Heart left ventricle (tissue), 16 donors: ENCODE measurements around the gene TAF4. TPM values are rescaled to one million over a fixed set of nuclear protein-coding genes. Genes with fewer than 3 reads are reported as not detected.
"Not testable (repeated sequence)": the region's sequence is repeated elsewhere in the genome, so short reads cannot be mapped to it uniquely, and the experiment has no call there.

Experiments
- ATAC-seq, 4 donors: fragments of 200-7000 bp; cut with Tn5 transposase; one replicate each; pipeline ENCODE4 v1.9.1; 2020 to 2022; ENCODE audit warnings: moderate library complexity in 4 of 4, mild to moderate bottlenecking in 3 of 4, moderate number of reproducible peaks in 1 of 4
- DNase-seq, 5 donors: peaks; one replicate each; pipeline ENCODE4 v3.0.0-alpha.2; 2020
- H3K27ac ChIP-seq, 12 donors: fragments of 200-600 bp; sonication (generic) in 4 of 12; one replicate each; pipeline versions ENCODE4 v1.5.0 to v1.8.0; 2016 to 2022; ENCODE audit warnings: mild to moderate bottlenecking in 2 of 12
- H3K27me3 ChIP-seq, 9 donors: fragments of 200-600 bp; sonication (generic) in 2 of 9; one replicate each; pipeline versions ENCODE4 v1.5.1 to v1.8.0; 2016 to 2022; ENCODE audit warnings: mild to moderate bottlenecking in 3 of 9
- H3K36me3 ChIP-seq, 9 donors: fragments of 200-600 bp; sonication (generic) in 2 of 9; one replicate each; pipeline versions ENCODE4 v1.5.0 to v1.8.0; 2018 to 2022; ENCODE audit warnings: mild to moderate bottlenecking in 2 of 9
- H3K4me1 ChIP-seq, 12 donors: fragments of 200-600 bp; sonication (generic) in 4 of 12; one replicate each; pipeline versions ENCODE4 v1.5.0 to v1.8.0; 2016 to 2022; ENCODE audit warnings: mild to moderate bottlenecking in 3 of 12
- H3K4me3 ChIP-seq, 12 donors: fragments of 200-600 bp; sonication (generic) in 4 of 12; one replicate each; pipeline versions ENCODE4 v1.5.0 to v1.8.0; 2017 to 2022; ENCODE audit warnings: mild to moderate bottlenecking in 9 of 12, moderate library complexity in 4 of 12
- H3K9me3 ChIP-seq, 12 donors: fragments of 200-600 bp; sonication (generic) in 4 of 12; one replicate each; pipeline versions ENCODE4 v1.5.0 to v1.8.0; 2016 to 2022; ENCODE audit warnings: mild to moderate bottlenecking in 1 of 12
- POLR2A ChIP-seq, 2 donors: fragments of 450-650 bp; IDR thresholded peaks; one replicate each; pipeline ENCODE4 v1.6.1; 2017; ENCODE audit warnings: antibody characterized with exemption in 2 of 2, mild to moderate bottlenecking in 2 of 2, moderate library complexity in 2 of 2
- WGBS, 4 donors: extraction: QIAGEN DNeasy Blood & Tissue Kit in 2 of 4; methylation state at CpG; one replicate each; pipeline versions ENCODE4 v1.1.5 to v1.1.7; 2013 to 2018; 5-methylcytosine and 5-hydroxymethylcytosine counted together
- intact Hi-C, 10 donors: fragments of 100-400 bp; cut with DNase I; formaldehyde crosslinking; loops; one replicate each; pipeline versions ENCODE4 v1.11.1 to v1.14.2; 2022
- polyA plus RNA-seq, 2 donors: library from polyadenylated mRNA; stranded (reverse); fragments of 200-250 nt; gene quantifications; one replicate each; pipeline ENCODE4 v1.2.3, GENCODE V29; 2013
- total RNA-seq, 9 donors: library from RNA; depleted of rRNA in 2 of 9; stranded (reverse); fragments of >200 nt in 2 of 9; fragmentation: NEBNext Ultra II Directional in 3 of 9; extraction: Animal tissue kit (Norgen Biotek cat#: 25700) in 3 of 9; gene quantifications; one replicate each; pipeline versions ENCODE4 v1.1.0 to v1.2.4, GENCODE V29; 2016 to 2023
- TF ChIP-seq, protein P1 (sequence below), 12 donors: fragments of 200-600 bp; sonication (generic) in 4 of 12; IDR thresholded peaks; one replicate each; pipeline versions ENCODE4 v1.5.0 to v1.8.0; 2018 to 2022; ENCODE audit warnings: antibody characterized with exemption in 12 of 12, mild to moderate bottlenecking in 5 of 12
- donor health status: ischemic (EF 13 %, LVEDD 7.1; RV severe dilation, severe dysfunction).
- donor health status: healthy with polysubstance abuse.
- donor health status: DM: no; HTN: yes; CAD: no.
- donor health status: DM: no; HTN: no; CAD: no.
- donor health status: ischemic (EF 25% LVEDD 6.9; RV normal size, moderate dysfunction).
- donor health status: ischemic (EF 25% LVEDD 5.7; RV mildly dilated, moderate dysfunction).
- donor health status: healthy.
- donor health status: DM: yes; HTN: yes; CAD: no.
- donor health status: ischemic (EF 35%, LVEDD 5.7; RV mildly dilated, moderate dysfunction).
- donor health status: nonischemic (EF 11% LVEDD 7.7; RV severe dilation, severe dysfunction).
- donor health status: DM: yes; HTN: yes; CAD: no.
- donor health status: PGD.
- donor health status: ischemic (EF 29% LVEDD 5.4; RV normal size, mild dysfunction).
- donor health status: nonischemic (EF 23%, LVEDD 6.1; RV moderate dilation, normal function).

Gene TAF4
- total and polyA plus RNA-seq, 11 donors = 4.5 to 37.7 (median 10.7) TPM

DNA sequence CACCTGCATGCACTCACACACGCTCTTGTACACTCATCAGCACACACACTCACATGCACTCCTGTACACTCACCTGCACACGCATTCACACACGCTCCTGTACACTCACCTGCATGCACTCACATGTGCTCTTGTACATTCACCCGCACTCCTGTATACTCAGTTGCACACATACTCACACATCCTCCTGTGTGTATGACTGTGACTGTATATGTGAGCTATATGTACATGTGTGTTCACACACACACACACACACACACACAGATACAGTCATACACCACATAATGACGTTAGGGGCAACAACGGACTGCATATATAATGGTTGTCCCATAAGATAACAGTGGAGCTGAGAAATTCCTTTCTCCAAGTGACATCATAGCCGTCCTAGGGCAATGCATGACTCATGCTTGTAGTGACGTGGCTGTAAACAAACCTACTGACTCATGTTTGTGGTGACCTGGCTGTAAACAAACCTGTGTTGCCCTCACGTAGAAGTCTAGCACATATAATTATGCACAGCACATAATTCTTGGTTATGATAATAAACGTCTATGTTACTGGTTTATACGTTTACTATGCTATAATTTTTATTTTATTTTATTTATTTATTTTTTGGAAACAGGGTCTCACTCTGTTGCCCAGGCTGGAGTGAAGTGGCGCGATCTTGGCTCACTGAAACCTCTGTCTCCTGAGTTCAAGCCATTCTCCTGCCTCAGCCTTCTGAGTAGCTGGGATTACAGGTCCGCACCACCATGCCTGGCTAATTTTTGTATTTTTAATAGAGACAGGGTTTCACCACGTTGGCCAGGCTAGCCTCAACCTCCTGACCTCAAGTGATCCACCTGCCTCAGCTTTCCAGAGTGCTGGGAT is 22.8 kb upstream of the TAF4 start:
- Histone ChIP-seq H3K27me3 (peaks cover 0 to 4% (median 0%) of the 10 kb centered on the region in 9 donors), H3K36me3 (no peaks in the 10 kb centered on the region), H3K4me1 (no peaks in the 10 kb centered on the region), H3K9me3 (no peaks in the 10 kb centered on the region), H3K4me3 (no peak overlapping the region), H3K27ac (no peak overlapping the region)
- TF ChIP-seq, protein P1, sequence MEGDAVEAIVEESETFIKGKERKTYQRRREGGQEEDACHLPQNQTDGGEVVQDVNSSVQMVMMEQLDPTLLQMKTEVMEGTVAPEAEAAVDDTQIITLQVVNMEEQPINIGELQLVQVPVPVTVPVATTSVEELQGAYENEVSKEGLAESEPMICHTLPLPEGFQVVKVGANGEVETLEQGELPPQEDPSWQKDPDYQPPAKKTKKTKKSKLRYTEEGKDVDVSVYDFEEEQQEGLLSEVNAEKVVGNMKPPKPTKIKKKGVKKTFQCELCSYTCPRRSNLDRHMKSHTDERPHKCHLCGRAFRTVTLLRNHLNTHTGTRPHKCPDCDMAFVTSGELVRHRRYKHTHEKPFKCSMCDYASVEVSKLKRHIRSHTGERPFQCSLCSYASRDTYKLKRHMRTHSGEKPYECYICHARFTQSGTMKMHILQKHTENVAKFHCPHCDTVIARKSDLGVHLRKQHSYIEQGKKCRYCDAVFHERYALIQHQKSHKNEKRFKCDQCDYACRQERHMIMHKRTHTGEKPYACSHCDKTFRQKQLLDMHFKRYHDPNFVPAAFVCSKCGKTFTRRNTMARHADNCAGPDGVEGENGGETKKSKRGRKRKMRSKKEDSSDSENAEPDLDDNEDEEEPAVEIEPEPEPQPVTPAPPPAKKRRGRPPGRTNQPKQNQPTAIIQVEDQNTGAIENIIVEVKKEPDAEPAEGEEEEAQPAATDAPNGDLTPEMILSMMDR (IDR thresholded peaks at IDR 0.05) = no peak
- no peak for TF ChIP-seq POLR2A (IDR thresholded peaks at IDR 0.05)
- WGBS, 4 donors = 64 to 68% (median 65%) methylated on average over 15 of the region's 15 CpGs
- no peak for DNase-seq
- intact Hi-C loops = no loop called here
- peak in 2 of 4 donors; percentile 37 to 55 for ATAC-seq

DNA sequence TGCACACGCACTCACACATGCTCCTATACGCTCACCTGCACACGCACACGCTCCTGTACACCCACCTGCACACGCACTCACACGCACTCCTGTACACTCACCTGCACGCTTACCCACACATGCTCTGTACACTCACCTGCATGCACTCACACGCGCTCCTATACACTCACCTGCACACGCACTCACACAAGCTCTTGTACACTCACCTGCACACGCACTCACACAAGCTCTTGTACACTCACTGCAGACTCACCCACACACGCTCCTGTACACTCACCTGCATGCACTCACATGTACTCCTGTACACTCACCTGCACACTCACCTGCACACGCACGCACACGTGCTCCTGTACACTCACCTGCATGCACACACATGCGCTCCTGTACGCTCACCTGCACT is 22.0 kb upstream of the TAF4 start:
- H3K9me3 ChIP-seq = no peaks in the 10 kb centered on the region
- DNase-seq = no peak
- WGBS, 4 donors = 89 to 93% (median 93%) methylated on average over 17 of the region's 17 CpGs
- TF ChIP-seq POLR2A (IDR thresholded peaks at IDR 0.05) = no peak
- TF ChIP-seq, protein P1 (IDR thresholded peaks at IDR 0.05) = no peak
- no peaks in the 10 kb centered on the region for H3K36me3 ChIP-seq
- no peak overlapping the region for H3K27ac ChIP-seq
- ATAC-seq = peak in 1 of 4 donors; percentile 39
- no peaks in the 10 kb centered on the region for H3K4me1 ChIP-seq
- H3K4me3 ChIP-seq = no peak overlapping the region
- intact Hi-C loops = no loop called here
- peaks cover 0 to 4% (median 0%) of the 10 kb centered on the region in 9 donors for H3K27me3 ChIP-seq

DNA sequence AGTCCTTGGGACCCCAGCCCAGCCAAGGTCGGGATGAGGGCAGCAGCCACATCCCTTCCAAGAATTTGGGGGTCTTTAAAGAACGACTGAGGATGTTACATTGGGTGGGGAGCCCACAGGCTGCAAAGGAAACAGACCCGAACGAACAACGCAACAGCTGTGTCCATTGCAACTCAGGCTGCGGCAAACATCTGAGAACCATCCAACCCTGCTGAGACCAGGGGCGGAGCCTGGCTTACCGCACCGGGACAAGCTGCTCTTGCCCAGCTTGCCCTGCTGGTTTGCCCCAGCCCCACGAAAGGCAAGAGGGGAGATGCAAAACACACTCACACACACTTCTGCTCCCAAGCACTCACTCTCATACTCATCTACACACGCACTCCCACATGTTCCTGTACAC is 21.5 kb upstream of the TAF4 start:
- no peak for DNase-seq
- intact Hi-C loops = no loop called here
- ATAC-seq = no peak
- Histone ChIP-seq H3K36me3 (no peaks in the 10 kb centered on the region), H3K4me3 (no peak overlapping the region), H3K9me3 (no peaks in the 10 kb centered on the region), H3K27ac (no peak overlapping the region), H3K27me3 (peaks cover 0 to 4% (median 0%) of the 10 kb centered on the region in 9 donors), H3K4me1 (no peaks in the 10 kb centered on the region)
- TF ChIP-seq, protein P1 (IDR thresholded peaks at IDR 0.05) = no peak
- WGBS, 4 donors = 42 to 50% (median 46%) methylated on average over 6 to 11 of the region's 11 CpGs

DNA sequence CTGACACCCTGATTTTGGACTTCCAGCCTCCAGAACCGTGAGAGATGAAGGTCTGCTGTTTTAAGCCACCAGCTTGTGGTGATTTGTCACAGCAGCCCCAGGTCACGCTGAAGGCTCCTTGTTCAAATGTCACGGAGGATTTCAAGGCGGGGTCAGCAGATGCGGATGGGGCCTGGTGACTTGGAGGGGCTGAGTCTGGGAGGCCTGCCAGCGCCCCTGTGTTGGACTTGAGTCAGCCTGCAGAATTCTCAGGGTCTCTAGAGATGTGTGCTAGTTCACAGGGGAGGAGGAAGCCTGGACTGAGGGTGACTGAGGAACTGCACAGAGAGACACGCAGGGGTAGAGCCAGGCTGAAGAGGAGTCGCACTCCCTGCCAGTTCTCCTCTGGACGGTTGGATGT is 19.5 kb upstream of the TAF4 start:
- DNase-seq (no peak), ATAC-seq (no peak)
- intact Hi-C loops = no loop called here
- Histone ChIP-seq H3K9me3 (no peaks in the 10 kb centered on the region), H3K27ac (no peak overlapping the region), H3K36me3 (no peaks in the 10 kb centered on the region), H3K27me3 (peaks cover 0 to 4% (median 0%) of the 10 kb centered on the region in 9 donors), H3K4me3 (no peak overlapping the region), H3K4me1 (no peaks in the 10 kb centered on the region)
- 75 to 79% (median 77%) methylated on average over 8 to 9 of the region's 9 CpGs for WGBS, 4 donors
- no peak for TF ChIP-seq POLR2A (IDR thresholded peaks at IDR 0.05)
- TF ChIP-seq, protein P1 (IDR thresholded peaks at IDR 0.05) = no peak

DNA sequence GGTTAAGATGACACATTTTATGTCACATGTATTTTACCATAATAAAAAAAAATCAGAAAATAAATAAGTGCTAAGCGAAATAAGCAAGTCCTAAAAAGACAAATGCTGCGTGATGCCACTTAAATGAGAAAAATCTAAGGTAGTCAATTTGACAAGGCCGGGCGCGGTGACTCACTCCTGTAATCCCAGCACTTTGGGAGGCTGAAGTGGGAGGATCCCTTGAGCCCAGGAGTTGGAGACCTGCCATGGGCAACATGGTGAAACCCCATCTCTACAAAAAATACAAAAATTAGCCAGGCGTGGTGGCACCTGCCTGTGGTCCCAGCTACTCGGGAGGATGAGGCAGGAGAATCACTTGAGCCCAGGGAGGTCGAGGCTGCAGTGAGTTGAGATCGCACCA is 18.5 kb upstream of the TAF4 start:
- 90 to 95% (median 93%) methylated on average over 9 of the region's 9 CpGs for WGBS, 4 donors
- DNase-seq, H3K27me3 ChIP-seq, intact Hi-C loops, H3K36me3 ChIP-seq, H3K27ac ChIP-seq, H3K4me1 ChIP-seq, ATAC-seq, H3K4me3 ChIP-seq, H3K9me3 ChIP-seq: not testable (repeated sequence)
